GM21825 (cell line): ENCODE data around the gene CLDN1.

Experiments used
- ATAC-seq: cut with Tn5 transposase; IDR thresholded peaks from one replicate; pipeline ENCODE4 v1.9.1; 2021; ENCODE audit warnings: mild to moderate bottlenecking, moderate library complexity; ENCODE audit not compliant: unreplicated experiment

The CLDN1 gene

DNA sequence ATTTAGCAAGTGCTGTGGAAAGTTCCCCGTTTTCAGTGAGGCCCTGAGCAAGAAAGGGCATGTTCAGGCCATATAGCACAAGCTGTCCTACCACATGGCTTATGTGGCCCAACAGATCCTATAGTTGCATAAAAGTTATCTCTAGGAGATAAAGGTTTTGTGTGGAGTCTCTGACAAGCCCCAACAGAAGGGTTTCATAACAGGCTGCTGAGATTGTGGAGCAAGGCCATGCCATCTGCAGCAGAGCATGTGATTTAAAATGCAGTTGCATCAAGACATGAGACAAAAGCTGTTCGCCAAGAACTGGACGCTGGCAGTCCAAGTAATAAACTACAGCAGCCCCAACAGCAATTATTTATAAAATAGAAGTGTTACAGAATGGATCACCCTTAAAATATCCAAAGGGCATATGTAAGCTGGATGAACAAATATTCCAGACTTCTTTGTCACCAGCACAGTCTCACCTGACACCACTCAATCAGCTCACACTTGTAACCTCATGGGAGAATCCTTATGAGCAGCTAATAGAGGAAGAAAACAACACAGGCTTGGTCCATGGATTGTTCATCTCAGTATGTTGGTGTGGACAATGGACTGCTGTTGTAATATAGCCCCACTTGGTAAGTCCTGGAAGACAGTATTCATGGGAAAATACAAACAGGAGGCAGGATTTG, 14.4 kb upstream of the CLDN1 start:
- no peak for ATAC-seq

DNA sequence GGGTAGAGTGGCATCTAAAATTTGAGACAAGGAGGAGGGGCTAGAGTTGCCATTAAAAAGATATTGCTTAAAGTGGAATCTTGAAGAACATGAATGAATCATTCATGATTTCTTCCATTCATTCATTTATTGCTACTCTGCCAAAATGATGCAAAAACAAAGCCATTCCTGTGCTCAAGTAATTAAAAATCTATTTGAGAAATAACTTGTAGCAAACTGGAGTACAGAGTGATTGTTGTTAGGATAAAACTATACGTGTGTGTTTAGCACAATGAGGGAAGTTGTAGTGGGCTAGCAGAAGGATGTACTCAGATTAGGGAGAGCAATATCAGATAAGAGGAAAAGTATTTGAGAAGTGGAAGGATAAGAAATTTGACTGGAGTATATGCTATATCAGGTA, 11.7 kb upstream of the CLDN1 start:
- ATAC-seq: no peak

DNA sequence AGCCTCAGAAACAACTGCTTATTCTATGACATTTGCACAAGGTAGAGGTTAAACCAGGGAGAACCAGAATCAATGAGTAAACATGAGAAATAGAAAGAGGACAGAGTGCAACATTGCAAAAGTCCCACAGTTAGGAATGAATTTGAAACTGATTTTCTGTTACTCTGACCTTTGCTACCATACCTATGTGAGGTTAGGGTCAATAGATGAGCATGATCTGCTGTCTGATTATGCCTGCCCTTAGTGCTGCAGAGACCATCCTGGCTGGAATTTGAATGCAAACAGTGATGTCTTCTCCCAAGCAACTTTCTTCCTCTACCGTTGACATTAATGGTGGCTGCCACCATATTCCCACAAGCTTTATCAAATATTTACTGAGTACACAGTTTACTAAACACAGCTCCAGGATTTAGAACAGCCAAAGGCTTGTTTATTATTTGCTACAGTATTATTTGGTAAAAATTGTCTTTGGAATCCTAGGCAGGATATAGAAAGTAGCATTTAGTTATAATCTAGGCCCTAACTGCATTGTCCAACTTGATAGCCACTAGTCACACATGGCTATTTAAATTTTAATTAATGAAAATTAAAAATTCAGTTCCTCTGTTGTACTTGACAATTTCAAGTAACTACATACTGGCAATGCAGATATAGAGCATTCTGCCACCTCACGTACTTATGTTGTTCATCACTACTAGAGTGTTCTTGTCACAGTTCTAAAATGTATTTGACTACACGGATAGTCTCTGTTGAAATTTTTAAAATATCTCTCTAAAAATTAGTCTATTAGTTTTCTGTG, 8.9 kb upstream of the CLDN1 start:
- ATAC-seq: no peak

DNA sequence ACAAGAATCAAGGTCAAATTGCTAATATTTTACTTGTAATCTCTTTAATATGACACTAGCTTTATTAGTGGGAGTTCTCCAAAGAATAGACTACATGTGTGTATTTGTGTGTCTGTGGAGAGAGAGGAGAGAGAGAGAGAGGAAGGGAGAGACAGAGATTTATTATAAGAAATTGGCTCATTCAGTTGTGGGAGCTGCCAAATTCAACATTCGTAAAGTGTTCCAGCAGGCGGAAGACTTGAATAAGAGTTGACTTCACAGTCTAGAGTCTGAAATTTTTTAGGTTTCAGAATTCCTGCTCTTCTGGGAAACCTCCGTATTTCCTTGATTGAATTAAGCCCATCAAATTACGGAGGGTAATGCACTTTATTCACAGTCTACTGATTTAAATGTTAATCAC, 4.7 kb upstream of the CLDN1 start:
- ATAC-seq: no peak

DNA sequence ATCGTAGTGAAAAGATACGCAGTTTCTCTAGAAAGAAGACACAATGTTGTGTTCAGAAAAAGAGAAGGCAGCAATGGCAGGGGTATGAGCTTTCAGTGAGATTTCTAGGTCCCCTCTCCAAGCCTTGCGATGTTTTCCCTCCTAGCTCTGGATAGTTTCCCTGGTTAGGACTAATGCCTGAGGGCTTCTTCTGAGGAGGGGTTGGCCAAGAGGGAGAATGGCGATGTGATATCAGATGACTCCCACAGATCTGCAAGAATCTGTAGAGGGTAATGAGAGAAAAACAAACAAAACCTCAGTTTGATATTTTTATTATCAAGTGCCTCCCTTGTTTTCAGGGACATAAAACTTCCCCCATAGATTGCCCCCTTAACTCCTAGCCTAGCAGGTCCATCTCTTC, 4.1 kb upstream of the CLDN1 start:
- no peak for ATAC-seq

DNA sequence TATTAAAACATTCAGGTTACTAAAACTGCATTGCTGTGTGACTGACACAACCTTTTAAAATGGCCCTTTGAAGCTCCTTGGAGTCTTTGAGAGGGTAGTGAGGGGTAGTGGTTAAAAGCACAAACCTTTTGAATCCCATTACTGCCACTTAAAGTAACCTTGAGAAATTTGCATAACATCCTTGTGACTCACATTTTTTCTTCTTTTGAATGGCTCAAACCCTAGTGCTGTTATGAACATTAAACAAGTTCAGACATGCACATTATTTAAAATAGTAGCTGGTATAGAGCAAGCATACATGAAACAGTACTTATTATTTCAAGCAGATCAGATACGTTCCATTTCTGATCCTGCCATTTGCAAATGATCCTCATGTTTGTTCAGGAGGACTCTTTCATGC, 3.7 kb upstream of the CLDN1 start:
- ATAC-seq: no peak

DNA sequence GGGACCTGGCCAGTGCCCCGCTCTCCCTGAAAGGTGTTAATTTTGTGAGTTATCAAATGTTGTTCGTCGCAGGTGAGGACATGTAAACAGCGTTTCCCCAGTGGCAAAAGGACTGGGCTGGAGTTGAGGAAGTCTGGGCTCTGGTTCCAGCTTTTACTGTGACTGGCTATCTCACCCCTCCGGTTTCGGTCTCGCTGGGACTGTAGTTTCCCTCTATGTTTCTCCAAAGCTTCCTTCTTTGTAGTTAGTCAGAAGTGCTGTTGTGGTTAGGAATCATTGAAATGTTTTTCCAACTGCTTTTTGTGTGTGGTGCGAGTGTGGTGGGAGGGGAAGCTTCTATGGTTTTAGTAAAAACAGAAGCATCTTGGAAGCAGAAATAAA, 990 bp upstream of the CLDN1 start:
- no peak for ATAC-seq

DNA sequence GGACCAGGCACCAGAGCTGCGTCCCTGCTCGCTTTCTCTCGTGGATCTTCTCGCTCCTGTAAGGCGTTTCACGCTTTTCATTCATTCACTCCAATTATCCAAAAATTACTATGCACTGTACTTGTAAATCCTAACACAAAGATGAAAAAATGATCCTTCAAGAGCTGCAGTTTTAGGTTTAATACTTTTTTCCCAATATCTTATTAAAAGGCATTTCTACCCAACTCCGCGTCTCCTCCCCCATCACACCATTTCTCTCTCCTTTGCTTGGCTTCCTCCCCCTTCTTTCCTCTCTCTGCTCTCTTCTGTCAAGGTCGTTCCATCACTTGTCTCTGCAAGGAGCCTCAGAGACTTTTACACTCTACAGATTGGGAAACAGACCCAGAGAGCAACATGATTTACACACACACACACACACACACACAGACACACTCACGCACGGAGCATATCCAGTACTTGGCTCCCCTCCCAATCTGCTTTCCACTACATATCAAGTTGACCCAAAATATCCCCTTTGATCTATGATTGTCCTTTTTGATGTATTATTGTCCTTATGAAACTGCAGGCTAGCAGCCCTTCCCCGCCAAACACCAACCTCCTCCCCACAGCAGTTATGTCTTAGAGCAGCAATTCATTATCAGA, 479 bp upstream of the CLDN1 start:
- ATAC-seq: no peak

DNA sequence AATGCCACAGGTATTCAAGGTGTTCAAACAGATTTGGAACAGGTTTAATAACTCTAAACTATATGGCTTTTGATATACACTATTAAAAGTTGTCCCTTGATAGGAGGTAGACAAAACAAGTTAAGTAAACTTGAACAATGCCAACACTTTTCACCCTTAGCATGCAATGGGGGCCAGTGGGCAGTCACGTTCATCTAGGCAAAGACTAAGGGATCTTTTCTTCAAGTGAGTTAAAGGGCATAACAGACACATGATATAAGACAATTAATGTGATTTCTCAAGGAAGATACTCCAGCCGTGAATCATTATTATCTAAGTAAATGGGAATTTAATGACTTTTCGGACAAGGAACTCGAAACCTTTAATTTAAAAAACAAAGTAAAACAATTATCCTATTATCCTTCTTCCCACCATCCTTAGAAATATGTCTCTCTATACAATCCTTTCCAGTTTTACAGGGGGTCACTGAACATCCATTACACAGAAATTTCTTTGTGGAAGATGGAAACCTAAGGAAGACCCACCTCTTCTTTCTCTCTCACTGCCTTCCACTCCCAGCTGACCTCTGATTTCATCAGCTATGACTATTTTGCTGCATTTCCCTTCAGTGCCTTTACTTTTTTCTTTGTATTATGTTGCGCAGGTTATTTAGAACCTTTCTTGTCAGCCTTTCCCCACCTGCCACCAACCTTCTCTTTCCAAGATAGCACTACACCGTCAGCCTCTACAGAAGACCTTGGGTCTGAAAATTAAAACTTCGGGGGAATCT, 1.5 kb downstream of the CLDN1 start:
- no peak for ATAC-seq

DNA sequence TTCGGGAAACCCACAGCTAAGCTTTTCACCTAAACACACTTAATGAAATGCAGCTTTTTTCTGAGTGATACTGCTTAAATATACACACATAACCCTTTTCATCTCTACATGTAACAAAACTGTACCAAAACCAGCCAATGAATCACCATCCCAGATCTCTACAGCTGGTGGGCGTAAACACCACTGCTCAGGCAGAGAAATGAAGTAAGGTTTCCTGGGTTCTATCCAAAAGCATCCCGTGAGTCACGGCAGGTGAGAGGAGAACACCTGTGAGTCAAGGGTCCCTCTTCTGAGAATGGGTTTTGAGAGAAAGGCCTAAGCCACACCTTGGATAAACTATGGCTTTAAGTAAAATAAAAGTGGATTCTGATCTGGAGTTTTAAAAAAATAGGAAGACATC, 2.6 kb downstream of the CLDN1 start:
- ATAC-seq: no peak

DNA sequence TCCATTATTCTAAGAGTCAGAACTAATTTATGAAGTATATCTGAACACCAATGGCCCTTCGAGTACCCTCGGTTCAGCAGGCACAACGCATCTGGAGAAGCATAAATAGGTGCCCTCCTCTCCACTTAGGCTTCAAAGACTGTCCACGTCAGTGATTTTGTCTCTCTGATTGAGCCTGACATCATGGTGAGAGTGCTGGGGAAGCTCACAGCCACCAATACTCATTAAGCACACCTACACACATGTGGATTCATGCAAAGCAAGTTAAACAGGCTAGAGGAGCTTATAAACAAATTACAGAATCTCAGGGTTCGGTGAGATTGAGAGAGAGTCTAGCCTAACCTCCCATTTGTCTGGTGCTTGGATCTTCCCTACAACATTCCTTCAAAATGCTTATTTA, 3.6 kb downstream of the CLDN1 start:
- ATAC-seq: no peak

DNA sequence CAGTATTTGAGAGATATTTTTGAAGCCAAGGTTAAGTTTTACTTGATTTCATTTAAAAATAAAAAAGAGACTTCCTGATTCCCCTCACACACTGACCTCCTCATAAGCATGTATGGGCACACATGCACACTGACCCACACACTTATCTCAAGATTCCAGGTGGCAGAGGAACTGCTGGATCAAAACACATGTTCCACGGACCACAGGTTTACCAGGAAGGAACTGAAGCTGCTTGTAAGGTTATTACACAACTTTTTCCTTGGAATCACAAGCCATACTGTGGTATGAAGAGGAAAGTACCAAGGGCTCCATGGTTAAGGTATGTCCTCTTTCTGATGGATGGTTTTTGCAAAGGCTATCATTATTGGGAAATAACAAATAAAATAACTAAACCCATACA, 7.5 kb downstream of the CLDN1 start:
- no peak for ATAC-seq

DNA sequence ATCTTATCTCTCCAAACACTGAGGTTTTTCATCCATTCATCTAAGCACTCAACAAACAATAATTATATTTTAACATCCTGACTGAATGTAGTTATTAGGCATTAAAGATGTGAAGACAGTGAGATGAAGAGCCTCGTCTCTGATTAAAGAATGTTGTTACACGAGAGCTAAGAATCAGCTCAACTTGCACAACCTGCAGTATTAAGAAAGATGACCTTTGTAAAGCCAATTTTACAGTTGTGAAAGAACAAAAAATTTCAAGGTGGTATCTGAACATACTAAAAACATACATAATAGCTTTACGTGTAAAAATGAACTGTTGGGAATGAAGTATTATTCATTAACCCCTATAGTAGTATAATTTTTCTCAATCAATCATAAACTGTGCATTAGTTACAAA, 12.8 kb downstream of the CLDN1 start:
- ATAC-seq: no peak

DNA sequence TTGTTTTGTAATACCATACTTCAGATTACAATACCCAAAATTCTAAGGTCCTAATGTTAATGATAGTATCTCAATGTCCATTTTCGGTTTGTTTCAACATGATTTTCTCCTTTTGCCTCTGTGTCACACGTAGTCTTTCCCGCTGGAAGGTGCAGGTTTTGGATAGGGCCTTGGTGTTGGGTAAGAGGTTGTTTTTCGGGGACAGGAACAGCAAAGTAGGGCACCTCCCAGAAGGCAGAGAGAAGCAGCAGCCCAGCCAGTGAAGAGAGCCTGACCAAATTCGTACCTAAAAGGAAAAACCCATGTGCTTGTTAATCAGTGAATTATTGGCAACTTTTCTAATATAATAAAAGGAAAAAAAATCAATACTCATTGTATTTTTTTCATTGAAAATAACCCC, 14.1 kb downstream of the CLDN1 start:
- ATAC-seq: no peak

DNA sequence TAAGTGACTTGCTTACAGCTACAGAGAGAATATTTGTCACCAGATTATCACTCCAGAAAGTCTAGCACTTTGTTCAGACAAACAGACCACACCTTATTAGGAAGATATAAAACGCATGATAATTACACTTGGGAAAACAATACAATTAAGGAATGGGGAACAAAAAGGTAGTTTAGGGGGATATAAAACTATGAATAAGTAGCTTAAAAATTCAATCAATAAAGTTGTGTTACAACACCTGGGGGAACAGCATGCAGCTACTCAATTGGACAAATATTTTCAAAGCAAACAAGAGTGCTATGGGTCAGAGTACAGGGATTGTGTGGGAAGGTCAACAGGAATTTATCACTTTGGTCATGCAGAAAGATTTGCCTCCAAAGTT, 15.1 kb downstream of the CLDN1 start:
- no peak for ATAC-seq

DNA sequence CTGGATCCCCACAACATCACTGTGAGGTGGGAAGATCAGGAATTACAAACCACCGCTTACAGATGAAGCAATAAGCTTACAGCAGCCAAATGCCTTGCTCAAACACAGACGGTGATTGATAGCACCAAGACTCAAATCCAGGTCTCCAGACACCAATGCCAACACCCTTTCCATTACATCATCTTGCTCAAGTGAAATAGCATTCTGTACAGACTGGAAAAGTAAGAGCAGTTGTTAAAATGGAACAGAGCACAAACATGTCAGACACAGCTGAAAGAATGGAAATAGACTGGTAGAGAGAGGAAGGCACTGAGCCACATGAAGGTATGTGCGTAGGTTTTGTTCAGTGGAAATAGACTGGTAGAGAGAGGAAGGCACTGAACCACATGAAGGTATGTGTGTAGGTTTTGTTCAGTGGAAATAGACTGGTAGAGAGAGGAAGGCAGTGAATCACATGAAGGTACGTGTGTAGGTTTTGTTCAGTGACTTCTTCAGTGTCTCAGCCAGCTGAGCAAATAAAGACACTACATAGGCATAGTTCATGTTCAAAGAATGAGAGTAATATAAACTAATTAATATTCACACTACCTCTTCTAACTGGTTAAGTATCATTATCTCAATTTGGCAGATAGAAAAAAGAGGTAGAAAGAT, 15.6 kb downstream of the CLDN1 start:
- ATAC-seq: no peak

DNA sequence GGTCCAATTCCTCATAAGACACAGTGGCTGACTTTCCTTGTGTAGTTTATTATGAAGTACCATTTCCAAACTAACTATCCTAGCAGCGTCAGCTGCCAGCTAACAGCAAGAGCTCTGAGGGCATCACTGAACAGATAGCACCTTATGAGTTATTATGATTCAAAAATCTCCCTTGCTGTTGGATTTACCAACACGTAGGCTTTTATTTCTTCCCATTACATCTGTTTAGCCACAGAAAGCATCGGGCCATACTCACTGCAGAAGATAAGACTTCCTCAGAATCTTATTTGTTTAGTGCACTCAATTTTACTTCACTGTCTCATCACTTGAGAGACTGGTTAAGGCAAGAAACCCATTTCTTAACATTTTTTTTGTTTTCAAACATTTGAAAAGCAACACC, 16.2 kb downstream of the CLDN1 start:
- no peak for ATAC-seq

DNA sequence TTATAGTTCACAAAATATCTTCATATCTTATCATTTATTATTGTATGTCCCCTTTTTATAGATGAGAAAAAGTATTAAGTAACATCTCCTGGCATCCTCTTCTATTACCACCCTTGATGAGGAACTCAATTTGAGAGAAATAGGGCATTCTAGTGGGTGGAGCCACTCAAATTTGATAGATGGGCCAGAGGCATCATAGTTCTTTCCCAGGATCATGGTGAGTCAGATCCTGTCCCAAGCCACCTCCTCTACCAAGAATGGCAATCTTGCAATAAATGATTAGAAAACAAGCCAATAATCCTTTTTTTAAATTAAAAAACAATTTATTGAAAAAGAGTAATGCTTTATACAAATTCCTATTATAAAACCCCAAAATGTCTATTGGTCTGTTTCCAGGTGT, 16.8 kb downstream of the CLDN1 start:
- ATAC-seq: no peak

DNA sequence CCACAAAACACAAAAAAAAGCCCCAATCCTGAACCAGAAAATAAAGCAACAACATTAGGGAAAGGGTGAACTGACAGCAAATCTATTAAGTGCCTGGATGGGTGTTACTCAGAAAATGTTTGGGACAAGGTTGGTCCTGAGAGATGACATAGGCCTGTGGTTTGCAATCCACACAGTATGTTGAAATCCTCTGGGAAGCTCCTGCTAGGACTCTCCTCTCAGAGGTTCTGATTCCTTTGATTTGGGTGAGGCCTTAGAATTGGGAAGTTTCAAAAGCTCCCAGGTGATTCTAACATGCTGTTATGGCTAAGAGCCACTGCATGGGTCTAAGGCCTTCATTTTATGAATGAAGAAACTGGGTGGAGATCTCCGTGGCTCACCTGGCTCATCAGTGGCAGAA, 18.4 kb downstream of the CLDN1 start:
- ATAC-seq: no peak

DNA sequence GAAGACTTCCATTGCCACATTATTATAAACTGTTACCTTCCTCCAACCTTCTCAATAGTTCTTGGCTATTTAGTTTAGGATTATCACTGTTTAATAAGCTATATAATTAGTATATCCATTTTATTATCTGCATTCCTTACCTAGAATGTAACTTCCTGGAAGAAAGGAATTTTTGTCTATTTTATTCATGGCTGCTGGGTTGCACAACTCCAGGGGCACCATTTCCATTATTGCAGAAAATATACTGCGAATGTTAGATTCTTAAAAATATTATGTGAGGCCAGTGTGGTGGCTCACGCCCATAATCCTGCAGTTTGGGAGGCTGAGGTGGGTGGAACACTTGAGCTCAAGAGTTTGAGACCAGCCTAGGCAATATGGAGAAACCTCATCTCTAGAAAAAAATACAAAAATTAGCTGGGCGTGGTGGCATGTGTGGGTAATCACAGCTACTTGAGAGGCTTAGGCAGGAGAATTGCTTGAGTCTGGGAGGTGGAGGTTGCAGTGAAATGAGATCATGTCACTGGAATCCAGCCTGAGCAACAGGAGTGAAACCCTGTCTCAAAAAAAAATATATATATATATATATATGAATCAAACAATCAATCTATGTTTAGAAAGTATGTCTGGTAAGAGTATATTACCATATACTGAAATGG, 19.9 kb downstream of the CLDN1 start:
- no peak for ATAC-seq

DNA sequence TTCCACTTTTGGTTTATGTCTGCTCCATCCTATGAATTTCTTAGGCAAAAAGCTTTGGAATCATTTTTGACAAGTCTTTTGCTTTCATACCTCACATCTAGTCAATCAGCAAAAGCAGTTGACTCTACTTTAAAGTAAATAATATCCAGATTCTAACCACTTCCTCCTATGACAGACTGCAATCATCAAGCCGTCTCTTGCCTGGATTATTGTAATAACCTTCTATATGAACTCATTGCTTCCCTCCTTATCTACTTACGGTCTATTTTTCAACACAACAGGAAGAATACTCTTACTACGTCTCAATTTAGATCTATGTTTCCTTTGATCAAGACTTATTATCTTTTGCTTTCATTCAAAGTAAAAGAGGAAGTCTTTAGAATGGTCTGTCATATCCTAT, 20.7 kb downstream of the CLDN1 start:
- ATAC-seq: no peak
